ENCODE measurements around the gene DDIT3. TPM values are rescaled to one million over a fixed set of nuclear protein-coding genes. Genes with fewer than 3 reads are reported as not detected.

The DDIT3 gene
- total RNA-seq, 1 experiment from 2014 or later = 27.4 TPM

GRCh38 chr12:57549909-57550640, 29.8 kb upstream of the DDIT3 start, which contains the start of gene KIF5A:
Gene KIF5A (plus strand): TSS chr12:57550044. CDS start chr12:57550272, 228 bp downstream.
- Histone ChIP-seq H3K27ac (ENCODE audit: low read length) (no peak within 1 kb of the TSS), H3K4me2 (ENCODE audit: low read length) (no peak within 1 kb of the TSS), H3K27me3 (ENCODE audit: low read length) (no peaks in the 10 kb centered on the region), H3K4me1 (ENCODE audit: insufficient read depth, low read length) (peaks cover 15% of the 10 kb centered on the region), H3K9me3 (ENCODE audit: low read length) (no peaks in the 10 kb centered on the region), H3K4me3 (ENCODE audit: low read length) (no peak within 1 kb of the TSS), H4K20me1 (ENCODE audit: low read length) (no peaks in the 10 kb centered on the region), H3K9ac (ENCODE audit: low read length) (no peak within 1 kb of the TSS), H3K9me2 (replicated peaks; ENCODE audit: low read length) (no peaks in the 10 kb centered on the region), H3K79me2 (ENCODE audit: low read length) (peaks cover 19% of the 10 kb centered on the region), H2AFZ (ENCODE audit: low read length) (no peak within 1 kb of the TSS), H3K36me3 (ENCODE audit: low read depth, low read length) (no peaks in the 10 kb centered on the region), H3F3A (ENCODE audit: low read length, unreplicated experiment) (no peaks in the 10 kb centered on the region)
- BruUV-seq (replicated peaks) = no TSS peak
- intact Hi-C loops (cut with micrococcal nuclease) = no loop called here
- no peak for ATAC-seq
- TF ChIP-seq CTCF (conservative IDR thresholded peaks at IDR 0.05; ENCODE audit: low read depth, low read length) = no peak
- no peak for TF ChIP-seq EZH2phosphoT487 (IDR thresholded peaks at IDR 0.05; ENCODE audit: borderline replicate concordance, low read length)
- no peak for TF ChIP-seq EZH2 (IDR thresholded peaks at IDR 0.05; ENCODE audit: low read length, unreplicated experiment)
- CTCF ChIA-PET = no interaction called here
- POLR2A ChIA-PET (ENCODE audit: unreplicated experiment) = no interaction called here
- DNase-seq = no peak

GRCh38 chr12:57549203-57549908, 29.0 kb upstream of the DDIT3 start:
- no peaks in the 10 kb centered on the region for H3K27me3 ChIP-seq (ENCODE audit: low read length)
- CTCF ChIA-PET = no interaction called here
- no peak overlapping the region for H3K9ac ChIP-seq (ENCODE audit: low read length)
- BruUV-seq (replicated peaks) = no TSS peak
- no peak overlapping the region for H3K4me3 ChIP-seq (ENCODE audit: low read length)
- DNase-seq = no peak
- peaks cover 15% of the 10 kb centered on the region for H3K4me1 ChIP-seq (ENCODE audit: insufficient read depth, low read length)
- H3K4me2 ChIP-seq (ENCODE audit: low read length) = no peak overlapping the region
- intact Hi-C loops (cut with micrococcal nuclease) = no loop called here
- peaks cover 26% of the 10 kb centered on the region for H3K79me2 ChIP-seq (ENCODE audit: low read length)
- no peak for TF ChIP-seq EZH2 (IDR thresholded peaks at IDR 0.05; ENCODE audit: low read length, unreplicated experiment)
- TF ChIP-seq EZH2phosphoT487 (IDR thresholded peaks at IDR 0.05; ENCODE audit: borderline replicate concordance, low read length) = no peak
- no peak for TF ChIP-seq CTCF (conservative IDR thresholded peaks at IDR 0.05; ENCODE audit: low read depth, low read length)
- no peaks in the 10 kb centered on the region for H3F3A ChIP-seq (ENCODE audit: low read length, unreplicated experiment)
- POLR2A ChIA-PET (ENCODE audit: unreplicated experiment) = no interaction called here
- no peak for ATAC-seq
- no peak overlapping the region for H3K27ac ChIP-seq (ENCODE audit: low read length)
- no peaks in the 10 kb centered on the region for H3K9me2 ChIP-seq (replicated peaks; ENCODE audit: low read length)
- H3K9me3 ChIP-seq (ENCODE audit: low read length) = no peaks in the 10 kb centered on the region
- no peak overlapping the region for H2AFZ ChIP-seq (ENCODE audit: low read length)
- H3K36me3 ChIP-seq (ENCODE audit: low read depth, low read length) = no peaks in the 10 kb centered on the region
- H4K20me1 ChIP-seq (ENCODE audit: low read length) = no peaks in the 10 kb centered on the region

- Histone ChIP-seq H3K4me1 (ENCODE audit: insufficient read depth, low read length) (peaks cover 15% of the 10 kb centered on the region), H2AFZ (ENCODE audit: low read length) (no peak overlapping the region), H3K9me3 (ENCODE audit: low read length) (no peaks in the 10 kb centered on the region), H4K20me1 (ENCODE audit: low read length) (no peaks in the 10 kb centered on the region), H3K4me2 (ENCODE audit: low read length) (no peak overlapping the region), H3K9me2 (replicated peaks; ENCODE audit: low read length) (no peaks in the 10 kb centered on the region), H3K79me2 (ENCODE audit: low read length) (peaks cover 26% of the 10 kb centered on the region), H3K4me3 (ENCODE audit: low read length) (no peak overlapping the region), H3K27ac (ENCODE audit: low read length) (no peak overlapping the region), H3F3A (ENCODE audit: low read length, unreplicated experiment) (no peaks in the 10 kb centered on the region), H3K9ac (ENCODE audit: low read length) (no peak overlapping the region), H3K36me3 (ENCODE audit: low read depth, low read length) (no peaks in the 10 kb centered on the region), H3K27me3 (ENCODE audit: low read length) (no peaks in the 10 kb centered on the region)
- intact Hi-C loops (cut with micrococcal nuclease) = no loop called here
- DNase-seq (no peak), ATAC-seq (no peak)
- BruUV-seq (replicated peaks) = no TSS peak
- no peak for TF ChIP-seq EZH2 (IDR thresholded peaks at IDR 0.05; ENCODE audit: low read length, unreplicated experiment)
- TF ChIP-seq EZH2phosphoT487 (IDR thresholded peaks at IDR 0.05; ENCODE audit: borderline replicate concordance, low read length) = no peak
- no peak for TF ChIP-seq CTCF (conservative IDR thresholded peaks at IDR 0.05; ENCODE audit: low read depth, low read length)
- ChIA-PET CTCF (no interaction called here), POLR2A (ENCODE audit: unreplicated experiment) (no interaction called here)
Measured at GRCh38 chr12:57548488-57548887, 28.2 kb upstream of the DDIT3 start.

All from PC-3 (cell line).